ENCODE measurements around the gene DHRS2.
"Not testable (repeated sequence)": the region's sequence is repeated elsewhere in the genome, so short reads cannot be mapped to it uniquely, and the experiment has no call there.

DNA sequence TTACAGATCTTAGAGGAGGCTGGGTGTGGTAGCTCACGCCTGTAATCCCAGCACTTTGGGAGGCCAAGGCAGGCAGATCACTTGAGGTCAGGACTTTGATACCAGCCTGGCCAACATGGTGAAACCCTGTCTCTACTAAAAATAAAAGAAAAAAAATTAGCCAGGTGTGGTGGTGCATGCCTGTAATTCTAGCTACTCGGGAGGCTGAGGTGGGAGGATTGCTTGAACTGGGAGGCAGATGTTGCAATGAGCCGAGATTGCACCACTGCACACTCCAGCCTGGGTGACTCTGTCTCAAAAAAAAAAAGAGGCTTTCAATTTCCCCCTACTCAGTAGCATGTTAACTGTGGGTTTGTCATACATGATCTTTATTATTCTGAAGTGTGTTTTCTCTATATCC lies 42.0 kb upstream of the DHRS2 start:
- TF ChIP-seq, protein P1, sequence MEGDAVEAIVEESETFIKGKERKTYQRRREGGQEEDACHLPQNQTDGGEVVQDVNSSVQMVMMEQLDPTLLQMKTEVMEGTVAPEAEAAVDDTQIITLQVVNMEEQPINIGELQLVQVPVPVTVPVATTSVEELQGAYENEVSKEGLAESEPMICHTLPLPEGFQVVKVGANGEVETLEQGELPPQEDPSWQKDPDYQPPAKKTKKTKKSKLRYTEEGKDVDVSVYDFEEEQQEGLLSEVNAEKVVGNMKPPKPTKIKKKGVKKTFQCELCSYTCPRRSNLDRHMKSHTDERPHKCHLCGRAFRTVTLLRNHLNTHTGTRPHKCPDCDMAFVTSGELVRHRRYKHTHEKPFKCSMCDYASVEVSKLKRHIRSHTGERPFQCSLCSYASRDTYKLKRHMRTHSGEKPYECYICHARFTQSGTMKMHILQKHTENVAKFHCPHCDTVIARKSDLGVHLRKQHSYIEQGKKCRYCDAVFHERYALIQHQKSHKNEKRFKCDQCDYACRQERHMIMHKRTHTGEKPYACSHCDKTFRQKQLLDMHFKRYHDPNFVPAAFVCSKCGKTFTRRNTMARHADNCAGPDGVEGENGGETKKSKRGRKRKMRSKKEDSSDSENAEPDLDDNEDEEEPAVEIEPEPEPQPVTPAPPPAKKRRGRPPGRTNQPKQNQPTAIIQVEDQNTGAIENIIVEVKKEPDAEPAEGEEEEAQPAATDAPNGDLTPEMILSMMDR (IDR thresholded peaks at IDR 0.05): not testable (repeated sequence)
- TF ChIP-seq ZFX (IDR thresholded peaks at IDR 0.05; ENCODE audit: borderline replicate concordance): not testable (repeated sequence)

All from 22Rv1 (cell line).